Lung (tissue), 12 donors: ENCODE results near the gene SDF2. TPM values are rescaled to one million over a fixed set of nuclear protein-coding genes. Genes with fewer than 3 reads are reported as not detected.

Experiments used
- ATAC-seq: fragments of 200-7000 bp; cut with Tn5 transposase; one replicate; pipeline ENCODE4 v1.9.1; 2020; ENCODE audit warnings: moderate number of reproducible peaks; ENCODE audit not compliant: insufficient read depth, low FRiP score
- DNase-seq, 3 donors: peaks; one replicate each; pipeline ENCODE4 v3.0.0-alpha.2; 2013 to 2017
- H3K27ac ChIP-seq, 2 donors: one replicate each; pipeline ENCODE4 v1.5.1; 2013; ENCODE audit warnings: mild to moderate bottlenecking in 2 of 2, moderate library complexity in 2 of 2, control low read depth in 1 of 2, inconsistent platforms in 1 of 2, low read depth in 1 of 2, low read length in 1 of 2
- H3K27me3 ChIP-seq, 3 donors: one replicate each; pipeline ENCODE4 v1.5.1; 2013; ENCODE audit warnings: low read length in 2 of 3; ENCODE audit not compliant: control insufficient read depth in 3 of 3, insufficient read depth in 3 of 3
- H3K36me3 ChIP-seq, 4 donors: one replicate each; pipeline ENCODE4 v1.5.1; 2013; ENCODE audit warnings: low read length in 4 of 4, mild to moderate bottlenecking in 1 of 4, moderate library complexity in 1 of 4; ENCODE audit not compliant: control insufficient read depth in 4 of 4, insufficient read depth in 4 of 4
- H3K4me1 ChIP-seq, 5 donors: one replicate each; pipeline ENCODE4 v1.5.1; 2013; ENCODE audit warnings: low read length in 5 of 5, mild to moderate bottlenecking in 2 of 5, moderate library complexity in 1 of 5; ENCODE audit not compliant: control insufficient read depth in 5 of 5, insufficient read depth in 5 of 5
- H3K4me3 ChIP-seq: one replicate; pipeline ENCODE4 v1.5.1; 2013; ENCODE audit warnings: mild to moderate bottlenecking, control low read depth, moderate library complexity
- H3K9ac ChIP-seq, 2 donors: one replicate each; pipeline ENCODE4 v1.5.1; 2013; ENCODE audit warnings: low read length in 2 of 2, control low read depth in 1 of 2; ENCODE audit not compliant: insufficient read depth in 1 of 2
- H3K9me3 ChIP-seq, 4 donors: one replicate each; pipeline ENCODE4 v1.5.1; 2013; ENCODE audit warnings: low read length in 3 of 4, mild to moderate bottlenecking in 1 of 4, moderate library complexity in 1 of 4; ENCODE audit not compliant: control insufficient read depth in 4 of 4, insufficient read depth in 3 of 4
- CTCF ChIP-seq: IDR thresholded peaks from 2 replicates; pipeline ENCODE4 v1.5.1; 2012; ENCODE audit warnings: mild to moderate bottlenecking; ENCODE audit errors: control extremely low read depth, extremely low read depth
- WGBS, 2 donors: extraction: QIAGEN DNeasy Blood & Tissue Kit; methylation state at CpG; one replicate each; pipeline ENCODE4 v1.1.7; 2013; 5-methylcytosine and 5-hydroxymethylcytosine counted together
- polyA plus RNA-seq, 2 donors: library from polyadenylated mRNA; stranded (reverse); fragments of 200-250 nt; gene quantifications; one replicate each; pipeline ENCODE4 v1.2.1, GENCODE V29; 2013
- total RNA-seq, 2 donors: library from RNA; depleted of rRNA in 1 of 2; stranded (reverse); fragments of >200 nt in 1 of 2; gene quantifications; one replicate each; pipeline ENCODE4 v1.2.1, GENCODE V29; 2014 to 2021
- donor health status: control.
- donor health status: control.
- donor health status: Bipolar disorder and iron deficiency.
- donor health status: healthy.
- donor health status: DM: yes; HTN: yes; CAD: no.

Gene SDF2
- total and polyA plus RNA-seq, 4 donors: 36.5 to 73.3 (median 48.5) TPM

DNA sequence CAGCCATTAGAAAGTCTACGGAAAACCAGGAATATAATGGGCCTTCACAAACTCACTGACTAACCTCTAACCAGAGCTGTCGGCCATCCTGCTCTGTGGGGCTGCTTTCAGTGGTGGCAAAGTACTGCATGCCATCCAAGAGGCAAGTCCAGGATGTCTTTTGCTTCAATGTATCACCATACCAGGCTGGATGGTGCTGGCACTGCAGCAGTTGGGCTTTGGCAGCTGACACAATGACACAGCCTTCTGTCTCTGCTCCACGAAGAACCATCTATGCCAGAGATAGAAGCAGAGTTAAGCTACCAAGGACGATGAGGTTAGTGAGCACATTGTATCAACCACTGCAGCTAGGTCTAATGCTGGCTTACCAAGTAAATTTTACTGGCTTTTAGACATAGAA, 38.0 kb downstream of the SDF2 start:
- ATAC-seq: no peak
- Histone ChIP-seq H3K27ac (no peak overlapping the region), H3K36me3 (peaks cover 36 to 62% (median 44%) of the 10 kb centered on the region in 4 donors), H3K27me3 (no peaks in the 10 kb centered on the region), H3K9ac (no peak overlapping the region), H3K9me3 (no peaks in the 10 kb centered on the region), H3K4me1 (no peaks in the 10 kb centered on the region), H3K4me3 (no peak overlapping the region)
- no peak for TF ChIP-seq CTCF
- DNase-seq: no peak
- 92 to 94% methylated on average over 4 of the region's 4 CpGs for WGBS, 2 donors

DNA sequence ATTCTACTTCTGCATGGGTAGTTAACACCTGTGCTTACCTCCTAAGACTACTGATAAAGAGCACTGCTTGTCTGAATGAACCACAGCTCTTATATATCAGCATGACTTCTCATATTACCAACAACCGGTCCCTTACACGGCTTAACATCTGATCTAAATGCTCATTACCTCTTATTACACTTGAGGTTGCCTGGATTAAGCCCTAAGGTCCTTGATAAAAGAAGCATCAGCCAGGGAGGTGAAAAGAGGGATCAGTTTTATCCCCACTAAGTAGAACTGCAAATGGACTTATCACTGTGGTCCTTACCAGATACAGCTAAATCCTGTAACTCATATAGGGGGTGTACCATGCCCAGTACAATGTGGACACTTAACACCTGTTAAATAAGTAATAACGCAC, 39.5 kb downstream of the SDF2 start:
- Histone ChIP-seq H3K9ac (no peak overlapping the region), H3K4me3 (no peak overlapping the region), H3K36me3 (peaks cover 35 to 58% (median 45%) of the 10 kb centered on the region in 4 donors), H3K27me3 (no peaks in the 10 kb centered on the region), H3K27ac (no peak overlapping the region), H3K4me1 (no peaks in the 10 kb centered on the region), H3K9me3 (no peaks in the 10 kb centered on the region)
- 95 to 96% methylated on average over 3 of the region's 3 CpGs for WGBS, 2 donors
- DNase-seq (no peak), ATAC-seq (no peak)
- TF ChIP-seq CTCF: no peak

GRCh38 chr17:28620010-28620409, 41.7 kb downstream of the SDF2 start:
- H3K4me3 ChIP-seq: no peak overlapping the region
- no peak overlapping the region for H3K9ac ChIP-seq
- ATAC-seq (no peak), DNase-seq (no peak)
- no peaks in the 10 kb centered on the region for H3K9me3 ChIP-seq
- peaks cover 42 to 72% (median 60%) of the 10 kb centered on the region in 4 donors for H3K36me3 ChIP-seq
- WGBS, 2 donors: 87 to 92% methylated on average over 2 of the region's 2 CpGs
- no peaks in the 10 kb centered on the region for H3K4me1 ChIP-seq
- no peak overlapping the region for H3K27ac ChIP-seq
- H3K27me3 ChIP-seq: no peaks in the 10 kb centered on the region
- TF ChIP-seq CTCF: no peak

- Histone ChIP-seq H3K27ac (no peak overlapping the region), H3K27me3 (no peaks in the 10 kb centered on the region), H3K9ac (no peak overlapping the region), H3K4me1 (no peaks in the 10 kb centered on the region), H3K36me3 (peaks cover 38 to 64% (median 64%) of the 10 kb centered on the region in 4 donors), H3K9me3 (no peaks in the 10 kb centered on the region), H3K4me3 (no peak overlapping the region)
- ATAC-seq: no peak
- no peak for DNase-seq
- WGBS, 2 donors: 94% methylated on average over 3 of the region's 3 CpGs
- TF ChIP-seq CTCF: no peak
Measured at GRCh38 chr17:28618464-28618863, 43.2 kb downstream of the SDF2 start.
